LNCaP clone FGC (cell line): ENCODE results near the gene GLYATL1.

Experiments used
- DNase-seq: peaks from one replicate; pipeline ENCODE4 v3.0.0-alpha.2; 2011; ENCODE audit warnings: low read depth
- H3K4me3 ChIP-seq: 2 replicates; pipeline ENCODE4 v1.5.1; 2011; ENCODE audit warnings: mild to moderate bottlenecking, low read depth, low read length, control low read depth
- TF ChIP-seq, protein P1 (sequence below): IDR thresholded peaks from 2 replicates; pipeline ENCODE4 v1.5.1; 2012; ENCODE audit warnings: mild to moderate bottlenecking; ENCODE audit not compliant: control insufficient read depth, insufficient read depth; ENCODE audit errors: extremely low read depth

GLYATL1 gene

DNA sequence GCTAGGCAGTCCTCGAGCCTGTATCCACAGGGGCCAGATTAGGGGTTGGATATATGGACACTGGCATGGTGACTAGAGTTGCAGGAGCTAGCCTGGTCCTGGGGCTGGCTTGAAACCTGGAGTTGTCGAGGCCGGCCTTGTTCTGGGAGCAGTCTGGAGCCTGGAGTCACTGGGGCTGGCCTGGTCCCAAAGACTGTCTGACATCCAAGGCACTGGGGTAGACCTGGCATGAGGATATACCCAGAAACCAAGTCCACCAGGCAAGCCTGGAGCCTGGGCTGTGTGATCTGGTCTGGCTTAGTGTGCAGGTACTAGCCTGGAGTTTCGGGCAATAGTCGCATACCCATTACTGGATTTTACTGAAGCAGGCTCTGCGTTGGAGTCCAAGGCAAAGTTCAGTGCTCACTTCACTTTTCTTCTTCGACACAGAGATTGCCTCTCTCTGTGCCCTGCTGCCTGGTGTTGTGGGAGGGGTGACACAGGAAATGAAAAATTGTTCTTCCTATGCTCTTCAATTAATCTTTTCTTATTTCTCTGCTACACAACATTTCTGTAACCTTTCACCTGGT, 4.3 kb upstream of the GLYATL1 start:
- TF ChIP-seq, protein P1, sequence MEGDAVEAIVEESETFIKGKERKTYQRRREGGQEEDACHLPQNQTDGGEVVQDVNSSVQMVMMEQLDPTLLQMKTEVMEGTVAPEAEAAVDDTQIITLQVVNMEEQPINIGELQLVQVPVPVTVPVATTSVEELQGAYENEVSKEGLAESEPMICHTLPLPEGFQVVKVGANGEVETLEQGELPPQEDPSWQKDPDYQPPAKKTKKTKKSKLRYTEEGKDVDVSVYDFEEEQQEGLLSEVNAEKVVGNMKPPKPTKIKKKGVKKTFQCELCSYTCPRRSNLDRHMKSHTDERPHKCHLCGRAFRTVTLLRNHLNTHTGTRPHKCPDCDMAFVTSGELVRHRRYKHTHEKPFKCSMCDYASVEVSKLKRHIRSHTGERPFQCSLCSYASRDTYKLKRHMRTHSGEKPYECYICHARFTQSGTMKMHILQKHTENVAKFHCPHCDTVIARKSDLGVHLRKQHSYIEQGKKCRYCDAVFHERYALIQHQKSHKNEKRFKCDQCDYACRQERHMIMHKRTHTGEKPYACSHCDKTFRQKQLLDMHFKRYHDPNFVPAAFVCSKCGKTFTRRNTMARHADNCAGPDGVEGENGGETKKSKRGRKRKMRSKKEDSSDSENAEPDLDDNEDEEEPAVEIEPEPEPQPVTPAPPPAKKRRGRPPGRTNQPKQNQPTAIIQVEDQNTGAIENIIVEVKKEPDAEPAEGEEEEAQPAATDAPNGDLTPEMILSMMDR, result no peak
- DNase-seq, result no peak
- no peak overlapping the region for H3K4me3 ChIP-seq

DNA sequence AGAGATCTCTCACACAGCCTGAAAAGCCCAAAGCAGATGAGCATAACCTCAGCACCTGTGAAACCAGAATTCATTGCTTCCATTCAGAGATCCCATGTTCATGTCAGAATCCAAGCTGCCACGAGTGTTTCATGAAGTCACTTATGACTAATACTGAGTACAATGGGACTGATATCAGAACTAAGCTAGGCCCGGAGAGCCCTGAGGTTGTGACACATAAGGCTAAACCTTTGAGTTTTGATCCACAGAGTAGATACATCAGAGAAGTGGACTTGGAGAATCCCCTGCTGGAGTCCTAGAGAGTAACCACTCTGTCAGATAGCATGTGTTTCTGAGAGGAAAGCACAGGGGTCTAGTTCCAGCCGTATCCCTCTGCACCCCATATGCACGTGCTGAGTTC, 890 bp upstream of the GLYATL1 start:
- TF ChIP-seq, protein P1, result no peak
- no peak overlapping the region for H3K4me3 ChIP-seq
- DNase-seq, result no peak

DNA sequence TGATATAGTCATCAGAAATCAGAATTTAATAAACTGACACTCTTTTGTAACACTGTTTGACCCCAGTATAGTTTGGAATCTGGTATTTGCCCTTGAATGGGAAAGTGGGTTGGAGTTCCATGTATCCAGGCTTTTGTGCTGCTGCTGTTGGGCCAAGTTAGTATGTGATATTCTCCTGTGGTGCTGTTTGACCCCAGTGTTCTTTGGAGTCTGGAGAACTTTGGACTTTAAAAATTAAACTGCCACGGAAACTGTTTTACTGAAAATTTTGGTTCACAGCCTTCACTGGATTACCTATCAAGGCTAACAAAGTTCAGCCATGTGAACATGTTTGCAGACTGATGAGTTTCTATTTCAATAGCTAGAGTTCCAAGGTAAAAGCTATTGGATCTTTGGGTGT, 740 bp downstream of the GLYATL1 start:
- no peak for DNase-seq
- TF ChIP-seq, protein P1, result no peak
- no peak overlapping the region for H3K4me3 ChIP-seq

DNA sequence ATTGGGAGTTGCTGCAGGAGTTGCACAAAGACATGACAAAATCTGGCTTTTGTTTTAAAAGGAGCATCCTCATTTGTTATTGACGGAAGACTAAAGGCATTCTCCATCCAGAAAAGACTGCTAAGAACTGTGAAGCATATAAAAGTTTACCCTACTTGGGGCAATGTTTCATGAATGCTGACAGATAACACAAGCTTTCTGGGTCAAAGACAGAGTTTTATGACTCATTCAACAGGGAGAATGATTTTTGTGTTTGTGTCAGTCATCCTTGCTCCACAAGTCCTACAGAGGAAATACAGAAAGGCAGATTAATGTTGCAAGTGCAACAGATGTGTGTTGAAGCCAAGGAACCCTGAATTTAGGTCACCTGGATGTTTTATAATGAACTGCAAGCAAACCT, 2.5 kb downstream of the GLYATL1 start:
- H3K4me3 ChIP-seq, result no peak overlapping the region
- no peak for DNase-seq
- TF ChIP-seq, protein P1, result no peak

DNA sequence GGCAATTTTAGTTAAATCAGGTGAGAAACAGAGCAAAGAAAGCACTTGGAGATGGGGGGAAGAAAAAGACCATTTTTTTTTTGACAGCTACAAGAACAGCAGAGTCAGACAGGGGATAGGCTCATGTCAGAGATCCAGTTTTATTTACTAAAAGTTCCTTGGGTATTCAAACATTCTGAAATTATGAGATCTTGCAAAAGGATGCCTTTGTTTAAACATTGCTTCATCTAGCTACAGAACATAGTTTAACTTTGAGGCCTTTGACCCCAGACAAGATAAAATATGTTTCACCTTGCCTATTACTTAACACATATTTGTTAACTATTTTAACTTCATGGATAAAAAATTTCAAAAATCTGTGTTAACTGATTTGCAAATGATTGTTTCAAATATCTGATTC, 6.4 kb downstream of the GLYATL1 start:
- no peak overlapping the region for H3K4me3 ChIP-seq
- no peak for DNase-seq
- TF ChIP-seq, protein P1, result no peak

DNA sequence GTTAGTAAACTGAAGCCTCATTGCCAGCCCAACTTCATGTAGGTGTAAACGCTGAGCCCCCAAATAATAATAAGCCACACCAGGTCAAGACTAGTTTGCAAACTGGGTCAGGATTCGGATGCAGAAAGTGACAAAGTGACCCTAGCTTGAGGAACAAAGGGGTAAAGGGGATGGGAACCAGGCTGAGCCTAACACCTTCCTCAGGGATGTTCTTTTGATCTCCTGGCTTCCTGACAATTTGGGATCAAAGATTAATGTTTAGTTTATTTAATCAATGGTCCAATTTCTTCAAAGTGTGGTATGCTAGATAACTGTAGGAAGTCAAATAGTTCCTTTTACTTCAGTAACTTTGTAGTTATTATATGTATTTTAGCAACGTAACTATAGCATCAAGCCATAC, 9.9 kb downstream of the GLYATL1 start:
- DNase-seq, result no peak
- TF ChIP-seq, protein P1, result no peak

DNA sequence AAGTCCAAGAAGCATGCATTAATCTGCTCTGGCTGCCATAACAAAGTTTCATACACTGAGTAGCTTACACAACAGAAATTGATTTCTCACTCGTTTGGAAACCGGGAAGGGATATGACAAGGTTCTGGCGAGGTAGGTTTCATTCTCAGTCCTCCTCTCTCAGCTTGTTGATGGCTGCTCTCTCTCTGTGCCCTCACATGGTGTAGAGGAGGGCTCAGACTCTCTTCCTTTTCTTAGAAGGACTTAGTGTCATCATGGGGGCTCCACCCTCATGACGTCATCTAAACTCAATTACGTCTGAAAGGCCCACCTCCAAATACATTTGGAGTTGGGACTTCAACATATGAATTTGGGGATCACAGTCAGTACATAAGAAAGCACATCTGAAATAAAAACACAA, 18.6 kb downstream of the GLYATL1 start:
- TF ChIP-seq, protein P1, result no peak
- no peak for DNase-seq
- H3K4me3 ChIP-seq, result no peak overlapping the region

More for the DNA sequence above, 9.9 kb downstream of the GLYATL1 start:
- H3K4me3 ChIP-seq, result no peak overlapping the region
